Hepatocyte (in vitro differentiated cells): ENCODE data around the gene PDZK1IP1.

Source experiments
- EZH2 ChIP-seq: fragments of 200-600 bp; sonication (generic); IDR thresholded peaks from 2 replicates; pipeline ENCODE4 v1.6.1; 2016; ENCODE audit warnings: antibody characterized with exemption, mild to moderate bottlenecking, borderline replicate concordance
- TF ChIP-seq, protein P1 (sequence below): fragments of 200-600 bp; sonication (generic); IDR thresholded peaks from 2 replicates; pipeline ENCODE4 v1.5.1; 2016; ENCODE audit warnings: antibody characterized with exemption, mild to moderate bottlenecking; ENCODE audit not compliant: poor library complexity

DNA sequence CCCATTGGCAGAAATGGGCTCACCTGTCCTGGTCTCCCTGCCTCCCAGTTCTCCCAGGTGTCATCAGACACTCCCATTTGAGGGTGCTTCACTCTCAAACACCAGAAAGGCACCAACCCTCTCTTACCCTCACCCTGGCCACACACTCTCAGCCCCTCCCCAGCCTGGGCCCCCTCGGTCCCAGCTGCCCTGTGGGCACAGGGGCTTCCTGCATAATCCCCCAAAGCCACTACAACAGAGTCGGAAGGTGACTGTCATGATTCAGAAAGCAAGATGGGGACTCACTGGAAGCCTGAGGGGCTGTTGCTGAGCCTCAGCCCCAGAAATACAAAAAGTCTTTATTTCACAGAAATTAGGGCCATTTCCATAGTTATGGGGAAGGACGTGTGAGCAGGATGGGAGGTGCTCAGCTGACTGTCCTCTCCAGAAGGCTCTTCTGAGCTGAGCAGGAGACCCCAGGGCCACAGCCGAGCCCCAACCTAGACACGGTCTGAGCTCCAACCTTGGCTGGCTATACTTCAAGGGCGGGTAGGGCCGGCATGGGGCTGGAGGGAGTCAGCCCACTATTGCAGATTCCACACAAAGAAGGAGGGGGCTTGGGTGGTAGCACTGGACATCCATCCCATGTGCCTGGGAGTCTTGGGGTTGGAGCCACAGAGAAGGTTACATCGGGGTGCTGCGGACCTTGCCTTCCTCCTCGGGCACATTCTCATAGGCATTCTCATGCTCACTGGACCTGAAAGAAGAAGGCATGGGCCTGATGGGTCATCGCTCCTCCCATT lies 6.3 kb downstream of the PDZK1IP1 start:
- TF ChIP-seq EZH2, result no peak
- TF ChIP-seq, protein P1, sequence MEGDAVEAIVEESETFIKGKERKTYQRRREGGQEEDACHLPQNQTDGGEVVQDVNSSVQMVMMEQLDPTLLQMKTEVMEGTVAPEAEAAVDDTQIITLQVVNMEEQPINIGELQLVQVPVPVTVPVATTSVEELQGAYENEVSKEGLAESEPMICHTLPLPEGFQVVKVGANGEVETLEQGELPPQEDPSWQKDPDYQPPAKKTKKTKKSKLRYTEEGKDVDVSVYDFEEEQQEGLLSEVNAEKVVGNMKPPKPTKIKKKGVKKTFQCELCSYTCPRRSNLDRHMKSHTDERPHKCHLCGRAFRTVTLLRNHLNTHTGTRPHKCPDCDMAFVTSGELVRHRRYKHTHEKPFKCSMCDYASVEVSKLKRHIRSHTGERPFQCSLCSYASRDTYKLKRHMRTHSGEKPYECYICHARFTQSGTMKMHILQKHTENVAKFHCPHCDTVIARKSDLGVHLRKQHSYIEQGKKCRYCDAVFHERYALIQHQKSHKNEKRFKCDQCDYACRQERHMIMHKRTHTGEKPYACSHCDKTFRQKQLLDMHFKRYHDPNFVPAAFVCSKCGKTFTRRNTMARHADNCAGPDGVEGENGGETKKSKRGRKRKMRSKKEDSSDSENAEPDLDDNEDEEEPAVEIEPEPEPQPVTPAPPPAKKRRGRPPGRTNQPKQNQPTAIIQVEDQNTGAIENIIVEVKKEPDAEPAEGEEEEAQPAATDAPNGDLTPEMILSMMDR, result no peak
